ENCODE data around the gene TMEM154.
A peak's percentile ranks its signal among the peaks of the same experiment; 100 is the strongest.

TMEM154 gene

GRCh38 chr4:152588869-152589268 lies 90.9 kb downstream of the TMEM154 start:
- ATAC-seq (replicated peaks; ENCODE audit: extremely low read depth, poor library complexity, severe bottlenecking), result no peak
- Mint-ChIP-seq H3K27me3 (peaks cover 21% of the 10 kb centered on the region), H3K9me3 (peaks cover 5% of the 10 kb centered on the region), H3K36me3 (ENCODE audit: insufficient read depth) (peaks cover 3% of the 10 kb centered on the region), H3K27ac (ENCODE audit: low read depth) (no peak overlapping the region), H3K4me3 (no peak overlapping the region), H3K4me1 (peaks cover 13% of the 10 kb centered on the region)
- DNase-seq (ENCODE audit: low spot score in 2 of 2), result no peak

- no peak overlapping the region for H3K4me3 Mint-ChIP-seq
- peaks cover 3% of the 10 kb centered on the region for H3K36me3 Mint-ChIP-seq (ENCODE audit: insufficient read depth)
- ATAC-seq (replicated peaks; ENCODE audit: extremely low read depth, poor library complexity, severe bottlenecking) (no peak), DNase-seq (ENCODE audit: low spot score in 2 of 2) (no peak)
- no peak overlapping the region for H3K27ac Mint-ChIP-seq (ENCODE audit: low read depth)
- peaks cover 13% of the 10 kb centered on the region for H3K4me1 Mint-ChIP-seq
- H3K27me3 Mint-ChIP-seq, result peaks cover 21% of the 10 kb centered on the region
- peaks cover 5% of the 10 kb centered on the region for H3K9me3 Mint-ChIP-seq
Measured at GRCh38 chr4:152587127-152587526, 92.7 kb downstream of the TMEM154 start.

- H3K4me3 Mint-ChIP-seq, result no peak overlapping the region
- H3K27me3 Mint-ChIP-seq, result peaks cover 20% of the 10 kb centered on the region
- H3K4me1 Mint-ChIP-seq, result peaks cover 13% of the 10 kb centered on the region
- DNase-seq (ENCODE audit: low spot score in 2 of 2), result no peak
- no peak for ATAC-seq (replicated peaks; ENCODE audit: extremely low read depth, poor library complexity, severe bottlenecking)
- peaks cover 3% of the 10 kb centered on the region for H3K36me3 Mint-ChIP-seq (ENCODE audit: insufficient read depth)
- peaks cover 5% of the 10 kb centered on the region for H3K9me3 Mint-ChIP-seq
- no peak overlapping the region for H3K27ac Mint-ChIP-seq (ENCODE audit: low read depth)
Measured at GRCh38 chr4:152586668-152587067, 93.1 kb downstream of the TMEM154 start.

GRCh38 chr4:152585023-152585441 lies 94.8 kb downstream of the TMEM154 start:
- ATAC-seq (replicated peaks; ENCODE audit: extremely low read depth, poor library complexity, severe bottlenecking) (peak; percentile 72), DNase-seq (ENCODE audit: low spot score in 2 of 2) (no peak)
- H3K27me3 Mint-ChIP-seq, result peaks cover 3% of the 10 kb centered on the region
- H3K4me3 Mint-ChIP-seq, result peak overlapping the region; percentile 69
- H3K9me3 Mint-ChIP-seq, result peaks cover 5% of the 10 kb centered on the region
- H3K27ac Mint-ChIP-seq (ENCODE audit: low read depth), result peak overlapping the region; percentile 89
- H3K36me3 Mint-ChIP-seq (ENCODE audit: insufficient read depth), result peaks cover 3% of the 10 kb centered on the region
- H3K4me1 Mint-ChIP-seq, result peaks cover 8% of the 10 kb centered on the region

- peaks cover under 1% of the 10 kb centered on the region for H3K9me3 Mint-ChIP-seq
- no peak for ATAC-seq (replicated peaks; ENCODE audit: extremely low read depth, poor library complexity, severe bottlenecking)
- H3K27me3 Mint-ChIP-seq, result no peaks in the 10 kb centered on the region
- H3K36me3 Mint-ChIP-seq (ENCODE audit: insufficient read depth), result peaks cover 3% of the 10 kb centered on the region
- no peak overlapping the region for H3K27ac Mint-ChIP-seq (ENCODE audit: low read depth)
- no peak overlapping the region for H3K4me3 Mint-ChIP-seq
- peaks cover 8% of the 10 kb centered on the region for H3K4me1 Mint-ChIP-seq
- DNase-seq (ENCODE audit: low spot score in 2 of 2), result no peak
Measured at GRCh38 chr4:152581536-152582160, 98.1 kb downstream of the TMEM154 start.

GRCh38 chr4:152579916-152580315 lies 99.9 kb downstream of the TMEM154 start:
- Mint-ChIP-seq H3K4me3 (no peak overlapping the region), H3K4me1 (peaks cover 3% of the 10 kb centered on the region), H3K9me3 (no peaks in the 10 kb centered on the region), H3K36me3 (ENCODE audit: insufficient read depth) (no peaks in the 10 kb centered on the region), H3K27me3 (peaks cover 8% of the 10 kb centered on the region), H3K27ac (ENCODE audit: low read depth) (no peak overlapping the region)
- no peak for DNase-seq (ENCODE audit: low spot score in 2 of 2)
- no peak for ATAC-seq (replicated peaks; ENCODE audit: extremely low read depth, poor library complexity, severe bottlenecking)

- Mint-ChIP-seq H3K4me1 (no peaks in the 10 kb centered on the region), H3K9me3 (no peaks in the 10 kb centered on the region), H3K4me3 (no peak overlapping the region), H3K36me3 (ENCODE audit: insufficient read depth) (no peaks in the 10 kb centered on the region), H3K27me3 (peaks cover 15% of the 10 kb centered on the region), H3K27ac (ENCODE audit: low read depth) (no peak overlapping the region)
- ATAC-seq (replicated peaks; ENCODE audit: extremely low read depth, poor library complexity, severe bottlenecking) (no peak), DNase-seq (ENCODE audit: low spot score in 2 of 2) (no peak)
Measured at GRCh38 chr4:152579107-152579764, 100.6 kb downstream of the TMEM154 start.

- peaks cover 20% of the 10 kb centered on the region for H3K27me3 Mint-ChIP-seq
- no peaks in the 10 kb centered on the region for H3K4me1 Mint-ChIP-seq
- DNase-seq (ENCODE audit: low spot score in 2 of 2), result no peak
- no peaks in the 10 kb centered on the region for H3K9me3 Mint-ChIP-seq
- no peak for ATAC-seq (replicated peaks; ENCODE audit: extremely low read depth, poor library complexity, severe bottlenecking)
- H3K36me3 Mint-ChIP-seq (ENCODE audit: insufficient read depth), result no peaks in the 10 kb centered on the region
- H3K27ac Mint-ChIP-seq (ENCODE audit: low read depth), result no peak overlapping the region
- H3K4me3 Mint-ChIP-seq, result no peak overlapping the region
Measured at GRCh38 chr4:152578670-152579069, 101.1 kb downstream of the TMEM154 start.

GRCh38 chr4:152577708-152578396 lies 101.9 kb downstream of the TMEM154 start:
- no peak overlapping the region for H3K27ac Mint-ChIP-seq (ENCODE audit: low read depth)
- DNase-seq (ENCODE audit: low spot score in 2 of 2), result no peak
- no peak overlapping the region for H3K4me3 Mint-ChIP-seq
- no peak for ATAC-seq (replicated peaks; ENCODE audit: extremely low read depth, poor library complexity, severe bottlenecking)
- no peaks in the 10 kb centered on the region for H3K36me3 Mint-ChIP-seq (ENCODE audit: insufficient read depth)
- no peaks in the 10 kb centered on the region for H3K4me1 Mint-ChIP-seq
- peaks cover 28% of the 10 kb centered on the region for H3K27me3 Mint-ChIP-seq
- no peaks in the 10 kb centered on the region for H3K9me3 Mint-ChIP-seq

GRCh38 chr4:152575533-152575932 lies 104.3 kb downstream of the TMEM154 start:
- Mint-ChIP-seq H3K9me3 (no peaks in the 10 kb centered on the region), H3K4me3 (no peak overlapping the region), H3K27ac (ENCODE audit: low read depth) (no peak overlapping the region), H3K36me3 (ENCODE audit: insufficient read depth) (no peaks in the 10 kb centered on the region), H3K4me1 (no peaks in the 10 kb centered on the region), H3K27me3 (peaks cover 31% of the 10 kb centered on the region)
- ATAC-seq (replicated peaks; ENCODE audit: extremely low read depth, poor library complexity, severe bottlenecking) (no peak), DNase-seq (ENCODE audit: low spot score in 2 of 2) (no peak)

- Mint-ChIP-seq H3K27ac (ENCODE audit: low read depth) (no peak overlapping the region), H3K4me3 (no peak overlapping the region), H3K36me3 (ENCODE audit: insufficient read depth) (no peaks in the 10 kb centered on the region), H3K9me3 (no peaks in the 10 kb centered on the region), H3K27me3 (peaks cover 31% of the 10 kb centered on the region), H3K4me1 (no peaks in the 10 kb centered on the region)
- no peak for ATAC-seq (replicated peaks; ENCODE audit: extremely low read depth, poor library complexity, severe bottlenecking)
- no peak for DNase-seq (ENCODE audit: low spot score in 2 of 2)
Measured at GRCh38 chr4:152573861-152574260, 105.9 kb downstream of the TMEM154 start.

GRCh38 chr4:152572417-152573086 lies 107.2 kb downstream of the TMEM154 start:
- no peaks in the 10 kb centered on the region for H3K4me1 Mint-ChIP-seq
- H3K27me3 Mint-ChIP-seq, result peaks cover 31% of the 10 kb centered on the region
- H3K9me3 Mint-ChIP-seq, result no peaks in the 10 kb centered on the region
- ATAC-seq (replicated peaks; ENCODE audit: extremely low read depth, poor library complexity, severe bottlenecking) (no peak), DNase-seq (ENCODE audit: low spot score in 2 of 2) (no peak)
- no peaks in the 10 kb centered on the region for H3K36me3 Mint-ChIP-seq (ENCODE audit: insufficient read depth)
- H3K27ac Mint-ChIP-seq (ENCODE audit: low read depth), result no peak overlapping the region
- no peak overlapping the region for H3K4me3 Mint-ChIP-seq
